ENCODE measurements around the gene FYN. TPM values are rescaled to one million over a fixed set of nuclear protein-coding genes. Genes with fewer than 3 reads are reported as not detected.

FYN gene
- polyA plus RNA-seq, 1 donor (not counting 4 experiments of a cell fraction or from before 2014, with no cell fraction given) = 24.7 TPM

DNA sequence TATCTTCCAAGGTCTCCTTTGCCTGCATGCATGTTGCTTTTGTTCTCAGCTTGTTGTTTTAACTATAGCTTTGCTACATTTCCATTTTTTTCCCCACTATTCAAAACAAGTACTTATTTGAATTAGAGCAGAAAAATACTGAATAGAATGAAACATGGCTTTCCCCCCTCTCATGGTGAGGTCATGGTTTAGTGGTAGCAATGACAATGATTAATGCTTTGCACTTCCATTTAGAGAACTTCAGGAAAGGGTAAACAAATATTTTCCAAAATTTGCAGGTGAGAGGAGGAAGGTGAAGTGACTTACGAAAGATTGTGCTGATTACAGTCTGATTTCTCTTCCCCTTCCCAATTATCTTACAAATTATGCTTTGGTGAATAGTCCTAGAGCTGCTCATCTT is 219.8 kb downstream of the FYN start:
- no peaks in the 10 kb centered on the region for H3K79me2 ChIP-seq (ENCODE audit: control insufficient read depth, insufficient read depth, low read length)
- no peak for TF ChIP-seq EZH2 (IDR thresholded peaks at IDR 0.05; ENCODE audit: low read length)
- TF ChIP-seq, protein P1, sequence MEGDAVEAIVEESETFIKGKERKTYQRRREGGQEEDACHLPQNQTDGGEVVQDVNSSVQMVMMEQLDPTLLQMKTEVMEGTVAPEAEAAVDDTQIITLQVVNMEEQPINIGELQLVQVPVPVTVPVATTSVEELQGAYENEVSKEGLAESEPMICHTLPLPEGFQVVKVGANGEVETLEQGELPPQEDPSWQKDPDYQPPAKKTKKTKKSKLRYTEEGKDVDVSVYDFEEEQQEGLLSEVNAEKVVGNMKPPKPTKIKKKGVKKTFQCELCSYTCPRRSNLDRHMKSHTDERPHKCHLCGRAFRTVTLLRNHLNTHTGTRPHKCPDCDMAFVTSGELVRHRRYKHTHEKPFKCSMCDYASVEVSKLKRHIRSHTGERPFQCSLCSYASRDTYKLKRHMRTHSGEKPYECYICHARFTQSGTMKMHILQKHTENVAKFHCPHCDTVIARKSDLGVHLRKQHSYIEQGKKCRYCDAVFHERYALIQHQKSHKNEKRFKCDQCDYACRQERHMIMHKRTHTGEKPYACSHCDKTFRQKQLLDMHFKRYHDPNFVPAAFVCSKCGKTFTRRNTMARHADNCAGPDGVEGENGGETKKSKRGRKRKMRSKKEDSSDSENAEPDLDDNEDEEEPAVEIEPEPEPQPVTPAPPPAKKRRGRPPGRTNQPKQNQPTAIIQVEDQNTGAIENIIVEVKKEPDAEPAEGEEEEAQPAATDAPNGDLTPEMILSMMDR (optimal IDR thresholded peaks at IDR 0.05 in 1 of 3, IDR thresholded peaks at IDR 0.05 in 1 of 3, conservative IDR thresholded peaks at IDR 0.05 in 1 of 3; ENCODE audit: extremely low read depth in 1 of 3, insufficient read depth in 2 of 3, low read length in 3 of 3) = no peak
- no peaks in the 10 kb centered on the region for H4K20me1 ChIP-seq (ENCODE audit: control insufficient read depth, extremely low read depth, insufficient read depth, low read length)
- no peaks in the 10 kb centered on the region for H3K9me3 ChIP-seq (ENCODE audit: control insufficient read depth, low read depth, low read length)
- no peak overlapping the region for H2AFZ ChIP-seq (ENCODE audit: control insufficient read depth, low read length)
- H3K9me1 ChIP-seq (ENCODE audit: control insufficient read depth, extremely low read depth, insufficient read depth, low read length) = no peaks in the 10 kb centered on the region
- no peaks in the 10 kb centered on the region for H3K36me3 ChIP-seq (ENCODE audit: control insufficient read depth in 2 of 2, extremely low read depth in 1 of 2, insufficient read depth in 2 of 2, low read length in 2 of 2)
- peaks cover 4% of the 10 kb centered on the region for H3K4me1 ChIP-seq (ENCODE audit: control insufficient read depth, extremely low read depth, insufficient read depth, low read length)
- FAIRE-seq (no peak), DNase-seq (ENCODE audit: low read depth, low spot score) (no peak)
- H3K27ac ChIP-seq (ENCODE audit: control insufficient read depth, insufficient read depth, low read length) = no peak overlapping the region
- H3K27me3 ChIP-seq (ENCODE audit: control insufficient read depth, extremely low read depth, insufficient read depth, low read length) = no peaks in the 10 kb centered on the region
- H3K9ac ChIP-seq (ENCODE audit: control insufficient read depth, extremely low read depth, insufficient read depth, low read length) = no peak overlapping the region
- no peak overlapping the region for H3K4me3 ChIP-seq (ENCODE audit: control insufficient read depth in 2 of 3, extremely low read depth in 1 of 3, insufficient read depth in 2 of 3, low read depth in 1 of 3, low read length in 3 of 3)
- no peak overlapping the region for H3K4me2 ChIP-seq (ENCODE audit: control insufficient read depth, extremely low read depth, insufficient read depth, low read depth, low read length)
- dilution Hi-C loops (cut with MboI; ENCODE audit: extremely low pct_ligation_motif_present, low sequenced_read_pairs) = no loop called here

GRCh38 chr6:111652156-111652555 is 221.1 kb downstream of the FYN start:
- Histone ChIP-seq H3K27ac (ENCODE audit: control insufficient read depth, insufficient read depth, low read length) (no peak overlapping the region), H4K20me1 (ENCODE audit: control insufficient read depth, extremely low read depth, insufficient read depth, low read length) (no peaks in the 10 kb centered on the region), H3K9me3 (ENCODE audit: control insufficient read depth, low read depth, low read length) (no peaks in the 10 kb centered on the region), H3K27me3 (ENCODE audit: control insufficient read depth, extremely low read depth, insufficient read depth, low read length) (no peaks in the 10 kb centered on the region), H3K9ac (ENCODE audit: control insufficient read depth, extremely low read depth, insufficient read depth, low read length) (no peak overlapping the region), H3K4me3 (ENCODE audit: control insufficient read depth in 2 of 3, extremely low read depth in 1 of 3, insufficient read depth in 2 of 3, low read depth in 1 of 3, low read length in 3 of 3) (no peak overlapping the region), H3K79me2 (ENCODE audit: control insufficient read depth, insufficient read depth, low read length) (no peaks in the 10 kb centered on the region), H3K9me1 (ENCODE audit: control insufficient read depth, extremely low read depth, insufficient read depth, low read length) (no peaks in the 10 kb centered on the region), H3K4me2 (ENCODE audit: control insufficient read depth, extremely low read depth, insufficient read depth, low read depth, low read length) (no peak overlapping the region), H2AFZ (ENCODE audit: control insufficient read depth, low read length) (no peak overlapping the region), H3K4me1 (ENCODE audit: control insufficient read depth, extremely low read depth, insufficient read depth, low read length) (no peaks in the 10 kb centered on the region), H3K36me3 (ENCODE audit: control insufficient read depth in 2 of 2, extremely low read depth in 1 of 2, insufficient read depth in 2 of 2, low read length in 2 of 2) (no peaks in the 10 kb centered on the region)
- dilution Hi-C loops (cut with MboI; ENCODE audit: extremely low pct_ligation_motif_present, low sequenced_read_pairs) = no loop called here
- FAIRE-seq = no peak
- TF ChIP-seq, protein P1 (optimal IDR thresholded peaks at IDR 0.05 in 1 of 3, IDR thresholded peaks at IDR 0.05 in 1 of 3, conservative IDR thresholded peaks at IDR 0.05 in 1 of 3; ENCODE audit: extremely low read depth in 1 of 3, insufficient read depth in 2 of 3, low read length in 3 of 3) = no peak
- TF ChIP-seq EZH2 (IDR thresholded peaks at IDR 0.05; ENCODE audit: low read length) = no peak
- DNase-seq (ENCODE audit: low read depth, low spot score) = no peak
